Measurements from ENCODE around the gene NME2.

NME2 gene

DNA sequence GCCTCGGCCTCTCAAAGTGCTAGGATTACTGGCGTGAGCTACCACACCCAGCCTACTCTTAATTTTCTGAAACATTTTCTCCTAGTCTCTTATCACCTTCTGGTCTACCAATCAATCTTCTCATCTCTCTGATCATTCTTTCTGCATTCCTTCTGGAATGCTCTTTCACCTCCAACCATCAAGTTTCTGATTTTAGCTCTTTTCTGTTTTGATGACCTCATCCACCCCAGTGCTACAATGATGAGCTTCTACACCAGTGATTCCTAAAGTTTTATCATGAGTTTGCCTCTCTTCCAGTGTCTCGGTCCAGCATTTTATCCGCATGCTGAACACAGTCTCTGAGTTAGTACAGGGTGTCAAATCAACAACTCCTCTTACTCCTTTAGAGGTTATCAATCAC, 31.5 kb downstream of the NME2 start:
- Histone ChIP-seq H3K36me3 (ENCODE audit: control insufficient read depth, insufficient read depth, low read length) (peaks cover 10% of the 10 kb centered on the region), H3K4me3 (replicated peaks; ENCODE audit: low read depth, low read length) (no peak overlapping the region), H3K27me3 (replicated peaks; ENCODE audit: control insufficient read depth, insufficient read depth, low read length) (no peaks in the 10 kb centered on the region)
- no peak for DNase-seq (ENCODE audit: extremely low read depth, insufficient read length)
- TF ChIP-seq, protein P1, sequence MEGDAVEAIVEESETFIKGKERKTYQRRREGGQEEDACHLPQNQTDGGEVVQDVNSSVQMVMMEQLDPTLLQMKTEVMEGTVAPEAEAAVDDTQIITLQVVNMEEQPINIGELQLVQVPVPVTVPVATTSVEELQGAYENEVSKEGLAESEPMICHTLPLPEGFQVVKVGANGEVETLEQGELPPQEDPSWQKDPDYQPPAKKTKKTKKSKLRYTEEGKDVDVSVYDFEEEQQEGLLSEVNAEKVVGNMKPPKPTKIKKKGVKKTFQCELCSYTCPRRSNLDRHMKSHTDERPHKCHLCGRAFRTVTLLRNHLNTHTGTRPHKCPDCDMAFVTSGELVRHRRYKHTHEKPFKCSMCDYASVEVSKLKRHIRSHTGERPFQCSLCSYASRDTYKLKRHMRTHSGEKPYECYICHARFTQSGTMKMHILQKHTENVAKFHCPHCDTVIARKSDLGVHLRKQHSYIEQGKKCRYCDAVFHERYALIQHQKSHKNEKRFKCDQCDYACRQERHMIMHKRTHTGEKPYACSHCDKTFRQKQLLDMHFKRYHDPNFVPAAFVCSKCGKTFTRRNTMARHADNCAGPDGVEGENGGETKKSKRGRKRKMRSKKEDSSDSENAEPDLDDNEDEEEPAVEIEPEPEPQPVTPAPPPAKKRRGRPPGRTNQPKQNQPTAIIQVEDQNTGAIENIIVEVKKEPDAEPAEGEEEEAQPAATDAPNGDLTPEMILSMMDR (IDR thresholded peaks at IDR 0.05; ENCODE audit: insufficient read depth, low read length, poor library complexity, severe bottlenecking): no peak

GRCh38 chr17:51200295-51200694, 34.1 kb downstream of the NME2 start:
- no peaks in the 10 kb centered on the region for H3K27me3 ChIP-seq (replicated peaks; ENCODE audit: control insufficient read depth, insufficient read depth, low read length)
- TF ChIP-seq, protein P1 (IDR thresholded peaks at IDR 0.05; ENCODE audit: insufficient read depth, low read length, poor library complexity, severe bottlenecking): no peak

GRCh38 chr17:51200846-51201245, 34.6 kb downstream of the NME2 start:
- TF ChIP-seq, protein P1 (IDR thresholded peaks at IDR 0.05; ENCODE audit: insufficient read depth, low read length, poor library complexity, severe bottlenecking): no peak
- peaks cover 7% of the 10 kb centered on the region for H3K36me3 ChIP-seq (ENCODE audit: control insufficient read depth, insufficient read depth, low read length)
- DNase-seq (ENCODE audit: extremely low read depth, insufficient read length): no peak

More at GRCh38 chr17:51200295-51200694, 34.1 kb downstream of the NME2 start:
- peaks cover 10% of the 10 kb centered on the region for H3K36me3 ChIP-seq (ENCODE audit: control insufficient read depth, insufficient read depth, low read length)
- DNase-seq (ENCODE audit: extremely low read depth, insufficient read length): no peak
- H3K4me3 ChIP-seq (replicated peaks; ENCODE audit: low read depth, low read length): no peak overlapping the region

GRCh38 chr17:51203838-51204237, 37.6 kb downstream of the NME2 start:
- Histone ChIP-seq H3K4me3 (replicated peaks; ENCODE audit: low read depth, low read length) (no peak overlapping the region), H3K36me3 (ENCODE audit: control insufficient read depth, insufficient read depth, low read length) (peaks cover 4% of the 10 kb centered on the region), H3K27me3 (replicated peaks; ENCODE audit: control insufficient read depth, insufficient read depth, low read length) (no peaks in the 10 kb centered on the region)
- DNase-seq (ENCODE audit: extremely low read depth, insufficient read length): no peak
- TF ChIP-seq, protein P1 (IDR thresholded peaks at IDR 0.05; ENCODE audit: insufficient read depth, low read length, poor library complexity, severe bottlenecking): no peak

More at GRCh38 chr17:51200846-51201245, 34.6 kb downstream of the NME2 start:
- Histone ChIP-seq H3K27me3 (replicated peaks; ENCODE audit: control insufficient read depth, insufficient read depth, low read length) (no peaks in the 10 kb centered on the region), H3K4me3 (replicated peaks; ENCODE audit: low read depth, low read length) (no peak overlapping the region)

GRCh38 chr17:51214920-51215319, 48.7 kb downstream of the NME2 start:
- no peak overlapping the region for H3K4me3 ChIP-seq (replicated peaks; ENCODE audit: low read depth, low read length)
- H3K36me3 ChIP-seq (ENCODE audit: control insufficient read depth, insufficient read depth, low read length): no peaks in the 10 kb centered on the region; the same call in none of the 2 replicates
- H3K27me3 ChIP-seq (replicated peaks; ENCODE audit: control insufficient read depth, insufficient read depth, low read length): no peaks in the 10 kb centered on the region
- TF ChIP-seq, protein P1 (IDR thresholded peaks at IDR 0.05; ENCODE audit: insufficient read depth, low read length, poor library complexity, severe bottlenecking): no peak
- no peak for DNase-seq (ENCODE audit: extremely low read depth, insufficient read length)

GRCh38 chr17:51217946-51218345, 51.7 kb downstream of the NME2 start:
- Histone ChIP-seq H3K27me3 (replicated peaks; ENCODE audit: control insufficient read depth, insufficient read depth, low read length) (no peaks in the 10 kb centered on the region), H3K4me3 (replicated peaks; ENCODE audit: low read depth, low read length) (no peak overlapping the region), H3K36me3 (ENCODE audit: control insufficient read depth, insufficient read depth, low read length) (no peaks in the 10 kb centered on the region; the same call in none of the 2 replicates)
- no peak for DNase-seq (ENCODE audit: extremely low read depth, insufficient read length)
- TF ChIP-seq, protein P1 (IDR thresholded peaks at IDR 0.05; ENCODE audit: insufficient read depth, low read length, poor library complexity, severe bottlenecking): no peak

Measured in GM06990 (cell line).